Progenitor cell of endocrine pancreas (in vitro differentiated cells): ENCODE results near the gene SERPINA9. TPM values are rescaled to one million over a fixed set of nuclear protein-coding genes. Genes with fewer than 3 reads are reported as not detected.

ENCODE experiments used
- DNase-seq: peaks from one replicate; pipeline ENCODE4 v3.0.0; 2021; ENCODE audit warnings: low spot score; ENCODE audit not compliant: unreplicated experiment
- H3K27ac Mint-ChIP-seq: 2 replicates; pipeline ENCODE4 v1.8.0; 2021; ENCODE audit warnings: mild to moderate bottlenecking, moderate library complexity, mixed read lengths
- H3K27me3 Mint-ChIP-seq: 2 replicates; pipeline ENCODE4 v1.8.0; 2021; ENCODE audit warnings: mixed read lengths
- H3K36me3 Mint-ChIP-seq: 2 replicates; pipeline ENCODE4 v1.8.0; 2022; ENCODE audit warnings: mixed read lengths; ENCODE audit not compliant: insufficient read depth
- H3K4me1 Mint-ChIP-seq: 2 replicates; pipeline ENCODE4 v1.8.0; 2021; ENCODE audit warnings: low read depth, mixed read lengths
- H3K4me3 Mint-ChIP-seq: 2 replicates; pipeline ENCODE4 v1.8.0; 2021; ENCODE audit warnings: low read depth, mild to moderate bottlenecking, moderate library complexity, mixed read lengths
- H3K9me3 Mint-ChIP-seq: 2 replicates; pipeline ENCODE4 v1.8.0; 2021; ENCODE audit warnings: low read depth, mixed read lengths
- total RNA-seq: library from RNA; stranded (reverse); gene quantifications from 2 replicates; pipeline ENCODE4 v1.2.1, GENCODE V29; 2021
- TF ChIP-seq, protein P1 (sequence below): fragments of 200-600 bp; sonication (generic); IDR thresholded peaks from one replicate; pipeline ENCODE4 v1.5.0; 2021; ENCODE audit warnings: antibody characterized with exemption, mild to moderate bottlenecking; ENCODE audit not compliant: unreplicated experiment

The SERPINA9 gene
- total RNA-seq, 1 donor from 2014 or later = not detected

DNA sequence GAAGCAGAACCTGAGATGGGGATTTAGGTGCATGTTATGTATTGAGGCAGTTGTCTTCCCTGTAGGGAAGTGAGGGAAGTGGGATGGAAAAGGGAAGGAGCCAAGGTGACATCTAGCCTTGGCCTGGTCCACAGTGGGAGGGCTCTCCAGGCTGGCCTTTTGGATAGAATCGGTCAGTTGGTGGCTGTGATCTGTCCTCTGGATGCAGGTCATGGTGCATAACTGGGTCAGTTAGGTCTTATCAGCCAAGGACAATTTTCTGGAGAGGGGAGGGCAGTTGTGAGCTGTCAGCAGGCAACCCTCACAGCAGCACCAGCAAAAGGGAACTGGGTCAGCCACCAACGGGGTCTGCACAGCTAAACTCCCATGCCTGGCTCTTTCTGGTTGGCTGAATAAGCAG is 23.7 kb upstream of the SERPINA9 start:
- H3K4me3 Mint-ChIP-seq = no peak overlapping the region
- no peaks in the 10 kb centered on the region for H3K9me3 Mint-ChIP-seq
- TF ChIP-seq, protein P1, sequence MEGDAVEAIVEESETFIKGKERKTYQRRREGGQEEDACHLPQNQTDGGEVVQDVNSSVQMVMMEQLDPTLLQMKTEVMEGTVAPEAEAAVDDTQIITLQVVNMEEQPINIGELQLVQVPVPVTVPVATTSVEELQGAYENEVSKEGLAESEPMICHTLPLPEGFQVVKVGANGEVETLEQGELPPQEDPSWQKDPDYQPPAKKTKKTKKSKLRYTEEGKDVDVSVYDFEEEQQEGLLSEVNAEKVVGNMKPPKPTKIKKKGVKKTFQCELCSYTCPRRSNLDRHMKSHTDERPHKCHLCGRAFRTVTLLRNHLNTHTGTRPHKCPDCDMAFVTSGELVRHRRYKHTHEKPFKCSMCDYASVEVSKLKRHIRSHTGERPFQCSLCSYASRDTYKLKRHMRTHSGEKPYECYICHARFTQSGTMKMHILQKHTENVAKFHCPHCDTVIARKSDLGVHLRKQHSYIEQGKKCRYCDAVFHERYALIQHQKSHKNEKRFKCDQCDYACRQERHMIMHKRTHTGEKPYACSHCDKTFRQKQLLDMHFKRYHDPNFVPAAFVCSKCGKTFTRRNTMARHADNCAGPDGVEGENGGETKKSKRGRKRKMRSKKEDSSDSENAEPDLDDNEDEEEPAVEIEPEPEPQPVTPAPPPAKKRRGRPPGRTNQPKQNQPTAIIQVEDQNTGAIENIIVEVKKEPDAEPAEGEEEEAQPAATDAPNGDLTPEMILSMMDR = no peak
- no peak for DNase-seq
- H3K27me3 Mint-ChIP-seq = peaks cover 10% of the 10 kb centered on the region
- H3K4me1 Mint-ChIP-seq = peaks cover 2% of the 10 kb centered on the region
- no peaks in the 10 kb centered on the region for H3K36me3 Mint-ChIP-seq
- H3K27ac Mint-ChIP-seq = no peak overlapping the region

DNA sequence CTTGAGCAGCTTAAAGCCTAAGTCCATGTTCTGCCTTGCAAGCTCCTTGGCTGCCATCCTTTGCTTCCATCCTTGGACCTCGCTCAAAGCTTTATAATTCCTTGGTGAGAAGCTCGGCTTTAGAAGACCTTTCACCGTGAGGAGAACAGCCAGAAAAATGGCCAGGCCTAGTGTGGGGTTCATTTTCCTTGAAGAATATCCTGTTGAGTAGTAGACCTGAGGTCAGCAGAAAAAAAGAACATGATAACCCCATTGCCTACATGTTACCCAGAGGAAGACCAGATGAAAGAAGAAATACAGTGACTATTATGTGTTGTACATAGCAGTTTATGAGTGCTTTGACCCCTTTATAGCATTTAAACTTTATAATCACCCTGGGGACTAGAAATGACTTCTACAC is 22.2 kb upstream of the SERPINA9 start:
- H3K9me3 Mint-ChIP-seq = no peaks in the 10 kb centered on the region
- no peak overlapping the region for H3K4me3 Mint-ChIP-seq
- DNase-seq = no peak
- TF ChIP-seq, protein P1 = no peak
- no peaks in the 10 kb centered on the region for H3K36me3 Mint-ChIP-seq
- peaks cover 10% of the 10 kb centered on the region for H3K27me3 Mint-ChIP-seq
- peaks cover 2% of the 10 kb centered on the region for H3K4me1 Mint-ChIP-seq
- no peak overlapping the region for H3K27ac Mint-ChIP-seq

DNA sequence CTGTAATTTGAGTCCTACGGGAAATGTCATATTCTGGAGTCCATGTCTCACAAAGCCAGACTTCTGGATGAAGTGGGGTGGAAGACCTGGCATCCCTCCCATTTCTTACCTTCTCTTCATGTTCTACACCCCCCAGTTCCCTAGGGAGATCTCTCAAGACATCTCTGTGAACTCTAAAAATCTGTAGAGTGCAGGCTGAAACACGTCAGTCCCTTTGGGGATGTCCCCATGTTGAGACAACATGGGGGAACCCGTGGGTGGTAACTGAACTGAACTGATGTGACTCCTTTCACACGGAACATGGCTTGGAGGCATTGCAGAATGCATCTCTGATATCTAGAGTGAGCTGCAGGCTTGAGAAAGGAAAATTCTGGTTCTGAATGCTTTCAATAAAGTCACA is 18.1 kb upstream of the SERPINA9 start:
- no peak overlapping the region for H3K27ac Mint-ChIP-seq
- TF ChIP-seq, protein P1 = no peak
- no peak for DNase-seq
- H3K4me1 Mint-ChIP-seq = no peaks in the 10 kb centered on the region
- no peak overlapping the region for H3K4me3 Mint-ChIP-seq
- no peaks in the 10 kb centered on the region for H3K9me3 Mint-ChIP-seq
- peaks cover 6% of the 10 kb centered on the region for H3K27me3 Mint-ChIP-seq
- no peaks in the 10 kb centered on the region for H3K36me3 Mint-ChIP-seq

DNA sequence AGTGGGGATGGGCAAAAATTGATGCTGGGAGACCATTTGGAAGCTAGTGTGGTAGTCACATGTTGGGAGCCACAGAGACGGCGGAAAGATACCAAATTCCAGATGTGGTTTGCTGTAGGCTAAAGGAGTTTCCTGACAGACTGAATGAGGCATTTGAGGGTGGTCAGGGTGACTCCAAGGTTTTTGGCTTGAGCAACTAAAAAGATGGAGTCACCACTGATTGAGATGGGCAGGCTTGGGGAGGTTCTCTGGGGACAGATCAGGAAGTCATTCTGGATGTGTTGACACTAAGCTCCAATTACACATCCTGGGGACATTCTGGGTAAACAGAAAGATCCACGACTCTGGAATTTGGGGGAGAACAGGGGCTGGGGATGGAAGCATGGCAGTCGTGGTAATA is 15.5 kb upstream of the SERPINA9 start:
- H3K27me3 Mint-ChIP-seq = peaks cover 6% of the 10 kb centered on the region
- H3K36me3 Mint-ChIP-seq = no peaks in the 10 kb centered on the region
- DNase-seq = no peak
- no peak overlapping the region for H3K27ac Mint-ChIP-seq
- TF ChIP-seq, protein P1 = no peak
- H3K4me1 Mint-ChIP-seq = peaks cover 3% of the 10 kb centered on the region
- no peaks in the 10 kb centered on the region for H3K9me3 Mint-ChIP-seq
- H3K4me3 Mint-ChIP-seq = no peak overlapping the region

DNA sequence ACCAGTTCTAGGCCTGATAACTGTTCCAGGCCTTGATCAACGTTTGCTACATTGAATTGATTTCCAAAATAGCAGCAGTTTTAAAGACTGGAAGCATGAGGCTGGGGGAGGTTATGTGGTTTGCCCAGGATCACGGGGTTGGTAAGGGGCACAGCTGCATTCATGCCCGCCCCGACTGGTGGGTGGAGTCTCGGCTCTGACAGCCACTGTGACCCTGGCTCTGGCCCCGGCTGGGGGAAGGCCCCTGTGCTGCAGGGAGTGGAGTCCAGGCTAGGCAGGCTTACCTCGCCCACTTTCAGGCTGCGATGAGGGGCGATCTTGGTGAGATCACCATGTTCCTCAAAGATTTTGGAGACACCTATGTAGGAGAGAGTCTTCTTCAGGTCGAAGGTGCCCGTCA is 13.3 kb upstream of the SERPINA9 start:
- TF ChIP-seq, protein P1 = no peak
- H3K27ac Mint-ChIP-seq = no peak overlapping the region
- H3K4me1 Mint-ChIP-seq = peaks cover 14% of the 10 kb centered on the region
- H3K27me3 Mint-ChIP-seq = peaks cover 2% of the 10 kb centered on the region
- H3K9me3 Mint-ChIP-seq = no peaks in the 10 kb centered on the region
- DNase-seq = no peak
- H3K36me3 Mint-ChIP-seq = no peaks in the 10 kb centered on the region
- H3K4me3 Mint-ChIP-seq = no peak overlapping the region

DNA sequence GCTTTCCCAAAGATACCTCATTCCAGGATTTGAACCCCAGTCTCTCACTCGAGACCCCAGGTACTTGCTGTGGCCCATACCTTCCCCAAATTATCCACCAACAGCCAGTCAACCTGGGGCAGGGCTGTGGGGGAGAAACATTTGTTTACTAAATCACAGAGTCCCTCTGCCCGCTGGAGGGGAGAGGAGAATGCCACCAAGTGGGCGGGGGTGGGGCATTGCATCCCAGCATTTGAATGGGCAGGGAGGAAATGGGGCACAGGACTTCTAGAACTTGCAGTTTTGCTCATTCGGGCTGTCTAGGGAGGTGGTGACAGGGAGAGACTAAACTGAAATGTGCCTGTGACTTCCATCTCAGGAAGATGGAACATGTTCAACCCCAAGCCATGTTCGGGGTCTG is 10.9 kb upstream of the SERPINA9 start:
- DNase-seq = no peak
- Mint-ChIP-seq H3K36me3 (no peaks in the 10 kb centered on the region), H3K9me3 (no peaks in the 10 kb centered on the region), H3K4me1 (peaks cover 29% of the 10 kb centered on the region), H3K27me3 (no peaks in the 10 kb centered on the region), H3K27ac (no peak overlapping the region), H3K4me3 (no peak overlapping the region)
- TF ChIP-seq, protein P1 = no peak
